Measurements from ENCODE around the gene CD226.
A peak's percentile ranks its signal among the peaks of the same experiment; 100 is the strongest.

CD226 gene

GRCh38 chr18:69897397-69898108 is 50.1 kb downstream of the CD226 start:
- in situ Hi-C loops (cut with MboI; ENCODE audit: low sequenced_read_pairs, unreplicated experiment): no loop called here
- DNase-seq (ENCODE audit: low spot score): peak; percentile 54
- TF ChIP-seq CTCF (IDR thresholded peaks at IDR 0.05; ENCODE audit: borderline replicate concordance, control extremely low read depth, extremely low read depth, insufficient read depth, missing control alignments): no peak

GRCh38 chr18:69895066-69896047 is 52.3 kb downstream of the CD226 start:
- no peak for TF ChIP-seq CTCF (IDR thresholded peaks at IDR 0.05; ENCODE audit: borderline replicate concordance, control extremely low read depth, extremely low read depth, insufficient read depth, missing control alignments)
- in situ Hi-C loops (cut with MboI; ENCODE audit: low sequenced_read_pairs, unreplicated experiment): no loop called here
- no peak for DNase-seq (ENCODE audit: low spot score)

GRCh38 chr18:69894467-69894866 is 53.2 kb downstream of the CD226 start:
- no peak for TF ChIP-seq CTCF (IDR thresholded peaks at IDR 0.05; ENCODE audit: borderline replicate concordance, control extremely low read depth, extremely low read depth, insufficient read depth, missing control alignments)
- in situ Hi-C loops (cut with MboI; ENCODE audit: low sequenced_read_pairs, unreplicated experiment): no loop called here
- DNase-seq (ENCODE audit: low spot score): no peak

GRCh38 chr18:69890558-69890957 is 57.1 kb downstream of the CD226 start:
- in situ Hi-C loops (cut with MboI; ENCODE audit: low sequenced_read_pairs, unreplicated experiment): no loop called here
- TF ChIP-seq CTCF (IDR thresholded peaks at IDR 0.05; ENCODE audit: borderline replicate concordance, control extremely low read depth, extremely low read depth, insufficient read depth, missing control alignments): no peak
- no peak for DNase-seq (ENCODE audit: low spot score)

GRCh38 chr18:69889009-69889408 is 58.7 kb downstream of the CD226 start:
- in situ Hi-C loops (cut with MboI; ENCODE audit: low sequenced_read_pairs, unreplicated experiment): no loop called here
- DNase-seq (ENCODE audit: low spot score): no peak
- no peak for TF ChIP-seq CTCF (IDR thresholded peaks at IDR 0.05; ENCODE audit: borderline replicate concordance, control extremely low read depth, extremely low read depth, insufficient read depth, missing control alignments)

GRCh38 chr18:69887256-69887655 is 60.4 kb downstream of the CD226 start:
- in situ Hi-C loops (cut with MboI; ENCODE audit: low sequenced_read_pairs, unreplicated experiment): no loop called here
- DNase-seq (ENCODE audit: low spot score): no peak
- no peak for TF ChIP-seq CTCF (IDR thresholded peaks at IDR 0.05; ENCODE audit: borderline replicate concordance, control extremely low read depth, extremely low read depth, insufficient read depth, missing control alignments)
